ENCODE measurements around the gene SENP7.
"Not testable (repeated sequence)": the region's sequence is repeated elsewhere in the genome, so short reads cannot be mapped to it uniquely, and the experiment has no call there.

Gene SENP7

DNA sequence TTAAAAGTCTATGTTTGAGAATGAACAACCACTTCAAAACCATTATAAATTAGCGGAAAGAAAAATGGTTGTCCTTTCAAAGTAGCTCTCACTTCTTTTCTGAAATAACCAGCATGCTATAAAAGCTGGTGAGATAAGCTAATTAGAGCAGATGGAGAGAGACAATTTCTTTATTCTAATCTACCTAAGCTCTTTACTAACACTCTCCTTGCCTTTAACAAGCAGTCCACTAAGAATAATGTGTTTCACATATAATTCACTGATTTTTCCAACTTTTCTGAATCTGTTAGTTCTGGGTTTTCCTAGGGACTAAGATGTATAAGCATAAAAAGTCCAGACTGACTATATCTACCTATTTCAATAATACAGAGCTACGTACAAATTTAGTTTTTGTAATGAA is 192.5 kb downstream of the SENP7 start, which contains the start of gene IMPG2:
TSS of gene IMPG2 (minus strand) at position 101 of the 400 bp plus-strand sequence. CDS start 203 bp downstream, outside the sequence.
- no peak for DNase-seq

GRCh38 chr3:101319531-101319930 is 193.5 kb downstream of the SENP7 start:
- no peak for DNase-seq

DNA sequence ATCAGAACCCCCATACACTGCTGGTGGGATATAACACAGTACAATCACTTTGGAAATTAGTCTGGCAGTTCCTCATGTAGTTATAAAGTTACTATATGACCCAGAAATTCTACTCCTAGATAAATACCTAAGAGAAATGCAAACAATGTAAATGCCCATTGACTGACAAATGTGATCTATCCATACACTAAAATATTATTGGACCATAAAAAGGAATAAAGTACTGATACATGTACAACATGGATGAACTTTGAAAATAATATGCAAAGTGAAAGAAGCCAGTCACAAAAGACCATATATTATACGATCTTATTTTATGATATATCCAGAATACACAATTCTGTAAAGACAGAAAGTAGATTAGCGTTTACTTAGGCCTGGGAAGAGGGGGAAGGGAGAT is 200.5 kb downstream of the SENP7 start:
- DNase-seq, result no peak

- DNase-seq, result no peak
These were observed 201.3 kb downstream of the SENP7 start for GRCh38 chr3:101311676-101312075.

- DNase-seq, result no peak
These were observed 202.0 kb downstream of the SENP7 start for GRCh38 chr3:101310978-101311375.

DNA sequence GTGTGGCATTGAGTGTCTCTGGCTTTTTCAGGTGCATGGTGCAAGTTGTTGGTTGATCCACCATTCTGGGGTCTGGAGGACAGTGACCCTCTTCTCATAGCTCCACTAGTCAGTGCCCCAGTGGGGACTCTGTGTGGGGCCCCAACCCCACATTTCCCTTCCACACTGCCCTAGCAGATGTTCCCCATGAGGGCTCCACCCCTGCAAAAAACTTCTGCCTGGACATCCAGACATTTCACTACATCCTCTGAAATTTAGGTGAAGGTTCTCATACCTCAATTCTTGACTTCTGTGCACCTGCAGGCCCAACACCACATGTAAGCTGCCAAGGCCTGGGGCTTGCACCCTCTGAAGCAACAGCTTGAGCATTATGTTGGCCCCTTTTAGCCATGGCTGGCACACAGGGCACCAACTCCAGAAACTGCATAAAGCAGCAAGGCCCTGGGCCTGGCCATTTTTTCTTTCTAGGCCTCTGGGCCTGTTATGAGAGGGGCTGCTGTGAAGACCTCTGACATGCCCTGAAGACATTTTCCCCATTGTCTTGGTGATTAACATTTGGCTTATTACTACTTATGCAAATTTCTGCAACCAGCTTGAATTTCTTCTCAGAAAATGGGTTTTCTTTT is 204.8 kb downstream of the SENP7 start:
- not testable (repeated sequence) for DNase-seq

- no peak for DNase-seq
These were observed 209.2 kb downstream of the SENP7 start for GRCh38 chr3:101303836-101304235.

DNA sequence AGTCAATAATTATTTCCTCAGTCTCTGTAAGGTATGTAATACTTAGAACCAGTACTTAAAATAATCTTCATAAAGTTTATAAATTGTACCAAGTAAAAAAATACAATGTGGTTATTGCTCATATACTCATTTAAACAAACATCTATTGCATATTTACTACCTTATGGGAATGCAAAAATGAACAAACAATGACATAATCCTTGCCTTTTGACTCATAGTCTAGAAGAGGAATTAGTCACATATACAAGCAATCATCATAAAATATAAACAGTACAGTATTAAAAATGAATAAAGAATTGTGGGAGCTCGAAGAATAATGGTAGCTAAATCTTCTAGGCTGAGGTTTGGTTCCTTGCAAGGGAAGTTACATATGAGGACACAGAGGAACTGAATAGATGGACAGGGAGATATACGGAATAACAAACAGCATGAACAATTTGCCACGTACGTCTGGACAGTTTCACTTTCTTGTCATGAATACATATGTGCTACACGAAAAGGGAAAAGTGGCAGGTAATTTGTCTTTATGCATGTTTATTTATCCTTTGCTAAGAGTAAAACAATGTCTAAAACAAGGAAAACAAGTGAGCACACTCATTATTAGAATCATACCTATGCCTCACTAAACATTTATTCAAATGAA is 209.8 kb downstream of the SENP7 start:
- DNase-seq, result no peak

DNA sequence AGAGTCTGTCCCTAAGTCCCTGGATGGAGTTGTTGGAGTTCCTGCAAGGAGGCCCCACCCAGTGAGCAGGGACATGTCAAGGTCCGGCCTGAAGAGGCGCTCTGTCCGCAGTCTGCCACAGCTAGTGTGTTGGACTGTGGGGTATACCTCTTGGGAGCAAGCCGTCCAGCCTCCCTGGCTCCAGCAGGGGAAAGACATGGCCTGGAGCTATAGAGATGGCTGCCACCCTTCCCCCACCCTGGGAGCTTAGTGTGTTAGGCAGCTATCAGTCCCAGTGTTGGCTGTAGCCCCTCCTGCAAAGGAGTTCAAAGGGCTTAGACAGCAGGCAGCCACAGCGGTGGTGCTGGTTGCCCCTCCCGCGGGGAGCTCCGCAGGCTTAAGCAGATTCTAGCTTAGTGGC is 212.9 kb downstream of the SENP7 start:
- DNase-seq, result no peak

DNA sequence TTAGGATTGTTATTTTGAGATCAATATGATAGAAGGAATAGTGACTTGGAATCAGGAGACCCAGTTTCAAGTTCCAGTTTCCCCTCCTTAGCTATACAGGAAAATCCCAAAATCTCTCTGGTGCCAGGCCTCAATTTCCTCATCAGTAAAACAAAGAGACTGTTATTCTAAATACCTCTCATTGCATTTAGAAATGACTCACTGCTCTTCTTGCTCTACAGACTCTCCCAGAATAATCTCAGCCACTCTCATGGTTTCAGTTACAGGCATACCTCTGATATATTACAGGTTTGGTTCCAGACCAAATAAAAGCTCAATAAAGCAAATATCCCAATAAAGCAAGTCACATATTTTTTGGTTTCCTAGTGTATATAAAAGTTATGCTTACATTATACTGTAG is 221.0 kb downstream of the SENP7 start:
- DNase-seq, result no peak

DNA sequence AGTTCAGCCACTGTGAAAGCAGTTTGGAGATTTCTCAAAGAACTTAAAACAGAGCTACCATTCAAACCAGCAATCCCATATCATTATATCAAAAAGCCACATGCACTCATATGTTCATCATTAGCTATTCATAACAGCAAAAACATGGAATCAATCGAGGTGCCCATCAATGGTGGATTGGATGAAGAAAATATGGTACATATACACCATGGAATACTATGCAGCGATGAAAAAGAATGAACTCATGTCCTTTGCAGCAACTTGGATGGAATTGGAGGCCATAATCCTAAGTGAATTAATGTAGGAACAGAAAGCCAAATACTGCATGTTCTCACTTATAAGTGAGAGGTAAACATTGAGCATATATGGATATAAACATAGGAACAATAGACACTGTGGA is 224.7 kb downstream of the SENP7 start:
- DNase-seq, result no peak

GRCh38 chr3:101284757-101285156 is 228.3 kb downstream of the SENP7 start:
- no peak for DNase-seq

DNA sequence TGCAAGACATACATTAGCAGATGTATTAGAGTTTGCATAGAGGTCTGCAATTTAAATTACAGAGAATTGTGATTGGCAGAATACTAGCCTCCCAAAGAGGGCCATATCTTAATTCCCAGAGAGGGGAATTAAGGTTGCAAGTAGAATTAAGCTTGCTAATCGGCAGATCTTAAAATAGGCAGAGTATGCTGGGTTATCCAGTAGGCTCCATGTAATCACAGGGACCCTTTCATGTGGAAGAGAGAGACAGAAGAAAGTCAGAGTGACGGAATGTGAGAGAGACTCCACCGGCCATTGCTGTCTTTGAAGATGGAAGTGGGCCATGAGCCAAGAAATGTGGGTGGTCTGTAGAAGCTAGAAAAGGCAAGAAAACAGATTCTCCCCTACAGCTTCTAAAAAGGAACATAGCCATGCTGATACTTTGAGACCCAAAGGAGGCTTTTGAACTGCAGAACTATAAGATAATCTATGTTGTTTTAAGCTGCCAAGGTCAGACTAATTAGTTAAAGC is 231.4 kb downstream of the SENP7 start:
- no peak for DNase-seq

DNA sequence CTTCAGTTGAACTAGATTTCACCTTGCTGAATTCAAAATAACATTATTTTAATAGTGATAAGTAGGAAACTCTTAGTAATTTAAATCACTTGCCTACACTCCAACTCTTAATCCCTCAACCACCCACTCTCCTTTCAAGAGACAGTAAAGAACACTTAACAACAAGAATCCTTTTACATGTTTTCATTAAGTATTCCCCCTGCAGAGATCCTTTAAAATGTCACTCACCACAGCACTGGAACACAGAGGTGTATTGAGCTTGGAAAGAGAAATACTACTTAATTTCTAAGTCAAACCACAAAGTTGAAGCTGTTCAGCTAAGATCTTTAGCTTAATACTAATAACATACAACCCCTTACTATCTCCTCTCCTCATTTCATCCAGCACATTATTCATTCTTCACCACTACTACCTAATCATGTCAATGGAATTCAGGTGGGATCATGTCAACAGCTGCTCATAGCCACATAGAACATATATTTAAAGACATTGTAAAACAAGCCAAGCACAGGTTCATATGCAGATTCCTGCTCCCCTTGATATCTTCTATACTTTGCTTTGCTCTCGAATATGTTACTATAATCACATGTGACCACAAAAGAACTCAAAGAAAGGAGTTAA is 233.1 kb downstream of the SENP7 start:
- DNase-seq, result no peak

DNA sequence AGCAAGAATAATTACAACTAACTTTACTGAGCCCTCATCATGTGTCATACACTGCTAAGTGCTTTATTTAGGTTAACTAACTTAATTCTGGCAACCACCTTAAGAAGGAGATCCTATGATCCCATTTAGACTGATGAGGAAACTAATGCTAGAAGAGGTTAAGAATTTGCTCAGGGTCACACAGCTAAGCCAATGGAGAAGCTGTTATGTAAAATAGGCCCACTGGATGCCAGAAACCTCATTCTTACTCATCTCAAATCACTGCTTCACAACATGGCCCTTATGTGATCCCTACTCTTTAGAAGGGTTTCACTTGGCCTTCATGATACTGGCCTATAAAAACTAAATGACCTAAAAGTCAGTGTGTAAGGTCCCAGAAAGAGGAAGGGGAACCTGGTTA is 233.8 kb downstream of the SENP7 start:
- no peak for DNase-seq

DNA sequence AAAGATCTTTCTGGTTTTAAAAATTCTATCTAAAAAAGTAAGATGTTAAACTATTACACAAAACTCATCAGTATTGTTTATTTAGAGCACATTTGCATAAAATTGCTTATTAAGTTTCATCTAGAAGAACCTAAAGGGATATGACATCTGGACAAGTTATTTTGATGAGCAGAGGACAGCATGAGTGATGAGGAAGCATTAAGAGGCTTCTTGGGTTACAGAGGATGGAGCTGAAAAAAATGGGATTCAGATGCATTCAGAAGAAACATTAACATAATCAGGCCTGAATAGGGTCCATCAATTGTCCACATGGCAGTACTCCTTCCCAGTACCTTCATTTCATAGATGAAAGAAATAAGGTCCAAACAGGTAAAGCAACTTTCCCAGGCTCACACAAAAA is 234.3 kb downstream of the SENP7 start:
- no peak for DNase-seq
